Neuronal stem cell (in vitro differentiated cells): ENCODE data around the gene ADRA2A.

Experiments used
- DNase-seq: peaks from one replicate; pipeline ENCODE4 v3.0.0-alpha.2; 2013; ENCODE audit warnings: low spot score
- H2AFZ ChIP-seq: one replicate; pipeline ENCODE4 v1.6.1; 2013; ENCODE audit warnings: mild to moderate bottlenecking, low read length, inconsistent platforms
- H2AK5ac ChIP-seq: 2 replicates; pipeline ENCODE4 v1.6.1; 2013; ENCODE audit warnings: low read depth, mild to moderate bottlenecking, inconsistent platforms, low read length, moderate library complexity, mixed read lengths
- H2BK120ac ChIP-seq: 2 replicates; pipeline ENCODE4 v1.6.1; 2013; ENCODE audit warnings: low read depth, mild to moderate bottlenecking, inconsistent platforms, low read length, moderate library complexity, mixed read lengths
- H2BK12ac ChIP-seq: one replicate; pipeline ENCODE4 v1.6.1; 2013; ENCODE audit warnings: low read length, inconsistent platforms
- H2BK15ac ChIP-seq: 2 replicates; pipeline ENCODE4 v1.6.1; 2013; ENCODE audit warnings: mild to moderate bottlenecking, low read length, inconsistent platforms, mixed read lengths
- H2BK5ac ChIP-seq: one replicate; pipeline ENCODE4 v1.6.1; 2013; ENCODE audit warnings: inconsistent platforms, mild to moderate bottlenecking, low read length, moderate library complexity
- H3K14ac ChIP-seq: one replicate; pipeline ENCODE4 v1.6.1; 2013; ENCODE audit warnings: low read length, inconsistent platforms
- H3K18ac ChIP-seq: 2 replicates; pipeline ENCODE4 v1.6.1; 2013; ENCODE audit warnings: low read length, inconsistent platforms
- H3K23ac ChIP-seq: 2 replicates; pipeline ENCODE4 v1.6.1; 2013; ENCODE audit warnings: low read depth, mild to moderate bottlenecking, mixed read lengths, low read length, inconsistent platforms; ENCODE audit not compliant: poor library complexity
- H3K27ac ChIP-seq: replicated peaks from 3 replicates; pipeline ENCODE4 v1.5.1; 2013; ENCODE audit warnings: low read length, inconsistent platforms
- H3K27me3 ChIP-seq, 3 experiments: 2 replicates each; pipeline ENCODE4 v1.6.1; 2013; ENCODE audit warnings: low read length in 3 of 3, mild to moderate bottlenecking in 2 of 3, inconsistent platforms in 1 of 3, low read depth in 1 of 3, mixed read lengths in 1 of 3, moderate library complexity in 1 of 3; ENCODE audit not compliant: control insufficient read depth in 3 of 3, insufficient read depth in 3 of 3
- H3K36me3 ChIP-seq, 2 donors: replicated peaks in 1 of 2; 2 replicates each; pipeline ENCODE4 v1.6.1; 2013; ENCODE audit warnings: low read length in 2 of 2; ENCODE audit not compliant: control insufficient read depth in 2 of 2, insufficient read depth in 2 of 2
- H3K4ac ChIP-seq: 2 replicates; pipeline ENCODE4 v1.6.1; 2013; ENCODE audit warnings: inconsistent platforms, mild to moderate bottlenecking, low read length, moderate library complexity
- H3K4me1 ChIP-seq, 2 donors: 1 replicate in 1 of 2; 2 replicates in 1 of 2; pipeline ENCODE4 v1.6.1; 2013; ENCODE audit warnings: low read length in 2 of 2, low read depth in 1 of 2; ENCODE audit not compliant: control insufficient read depth in 2 of 2, insufficient read depth in 1 of 2
- H3K4me2 ChIP-seq: one replicate; pipeline ENCODE4 v1.6.1; 2013; ENCODE audit warnings: mild to moderate bottlenecking, low read length, inconsistent platforms; ENCODE audit not compliant: insufficient read depth, poor library complexity, severe bottlenecking
- H3K4me3 ChIP-seq, 2 donors: 2 replicates each; pipeline ENCODE4 v1.5.1; 2013; ENCODE audit warnings: low read length in 2 of 2, mild to moderate bottlenecking in 2 of 2, inconsistent platforms in 1 of 2, moderate library complexity in 1 of 2
- H3K79me1 ChIP-seq: one replicate; pipeline ENCODE4 v1.6.1; 2013; ENCODE audit warnings: low read depth, mild to moderate bottlenecking, inconsistent platforms, low read length, moderate library complexity
- H3K9ac ChIP-seq: one replicate; pipeline ENCODE4 v1.6.1; 2013; ENCODE audit warnings: mild to moderate bottlenecking, low read depth, low read length, inconsistent platforms; ENCODE audit not compliant: poor library complexity
- H3K9me3 ChIP-seq, 2 donors: replicated peaks in 1 of 2; 2 replicates each; pipeline versions ENCODE3 to v1.6.1; 2013; ENCODE audit warnings: low read length in 2 of 2, mild to moderate bottlenecking in 2 of 2, inconsistent platforms in 1 of 2, low read depth in 1 of 2, mixed read lengths in 1 of 2, moderate library complexity in 1 of 2; ENCODE audit not compliant: control insufficient read depth in 2 of 2, insufficient read depth in 1 of 2
- H4K8ac ChIP-seq: one replicate; pipeline ENCODE4 v1.6.1; 2013; ENCODE audit warnings: low read depth, mild to moderate bottlenecking, inconsistent platforms, low read length, moderate library complexity
- H4K91ac ChIP-seq: one replicate; pipeline ENCODE4 v1.6.1; 2013; ENCODE audit warnings: low read length, low read depth, mild to moderate bottlenecking, inconsistent platforms; ENCODE audit not compliant: poor library complexity
- WGBS, 2 donors: extraction: QIAGEN DNeasy Blood & Tissue Kit; methylation state at CpG; one replicate each; pipeline ENCODE4 v1.1.7; 2013; ENCODE audit warnings: missing lambda C conversion rate in 2 of 2, mixed read lengths in 1 of 2; ENCODE audit not compliant: insufficient read length in 2 of 2, insufficient replicate concordance in 1 of 2; ENCODE audit errors: extremely low coverage in 2 of 2; 5-methylcytosine and 5-hydroxymethylcytosine counted together

ADRA2A gene

GRCh38 chr10:111098679-111099437, 22.0 kb downstream of the ADRA2A start:
- Histone ChIP-seq H2AFZ (no peak overlapping the region), H2BK5ac (no peak overlapping the region), H4K91ac (no peak overlapping the region), H2BK120ac (no peak overlapping the region), H3K9me3 (no peaks in the 10 kb centered on the region), H3K27ac (no peak overlapping the region), H4K8ac (no peak overlapping the region), H3K4ac (no peak overlapping the region), H3K79me1 (no peaks in the 10 kb centered on the region), H3K27me3 (no peaks in the 10 kb centered on the region), H3K18ac (no peak overlapping the region), H3K14ac (no peak overlapping the region), H3K4me3 (no peak overlapping the region), H3K4me2 (no peak overlapping the region), H3K36me3 (no peaks in the 10 kb centered on the region), H2AK5ac (no peak overlapping the region), H2BK15ac (no peak overlapping the region), H3K23ac (no peak overlapping the region), H3K9ac (no peak overlapping the region), H2BK12ac (no peak overlapping the region), H3K4me1 (no peaks in the 10 kb centered on the region)
- no CpG with 5 or more reads among the region's 1 CpG for WGBS, 2 donors
- DNase-seq: no peak

GRCh38 chr10:111100198-111100597, 23.4 kb downstream of the ADRA2A start:
- Histone ChIP-seq H3K4me2 (no peak overlapping the region), H2BK15ac (no peak overlapping the region), H4K8ac (no peak overlapping the region), H3K79me1 (no peaks in the 10 kb centered on the region), H3K27ac (no peak overlapping the region), H2BK5ac (no peak overlapping the region), H3K9me3 (no peaks in the 10 kb centered on the region), H3K36me3 (no peaks in the 10 kb centered on the region), H3K4ac (no peak overlapping the region), H3K4me1 (no peaks in the 10 kb centered on the region), H2BK120ac (no peak overlapping the region), H3K14ac (no peak overlapping the region), H2AK5ac (no peak overlapping the region), H2BK12ac (no peak overlapping the region), H3K9ac (no peak overlapping the region), H3K23ac (no peak overlapping the region), H3K4me3 (no peak overlapping the region), H3K18ac (no peak overlapping the region), H2AFZ (no peak overlapping the region), H3K27me3 (no peaks in the 10 kb centered on the region), H4K91ac (no peak overlapping the region)
- no peak for DNase-seq
- WGBS, 2 donors: no CpG with 5 or more reads among the region's 5 CpGs

GRCh38 chr10:111101796-111102195, 25.0 kb downstream of the ADRA2A start:
- H3K14ac ChIP-seq: no peak overlapping the region
- H2BK15ac ChIP-seq: no peak overlapping the region
- H2BK120ac ChIP-seq: no peak overlapping the region
- H2AFZ ChIP-seq: no peak overlapping the region
- H4K8ac ChIP-seq: no peak overlapping the region
- no peak overlapping the region for H3K9ac ChIP-seq
- no peak overlapping the region for H3K4me2 ChIP-seq
- H2BK12ac ChIP-seq: no peak overlapping the region
- no peak overlapping the region for H2AK5ac ChIP-seq
- H3K27me3 ChIP-seq: no peaks in the 10 kb centered on the region
- H2BK5ac ChIP-seq: no peak overlapping the region
- no peak overlapping the region for H4K91ac ChIP-seq
- H3K23ac ChIP-seq: no peak overlapping the region
- no peaks in the 10 kb centered on the region for H3K79me1 ChIP-seq
- DNase-seq: no peak
- H3K4me1 ChIP-seq: no peaks in the 10 kb centered on the region
- no peak overlapping the region for H3K4me3 ChIP-seq
- no peaks in the 10 kb centered on the region for H3K36me3 ChIP-seq
- H3K4ac ChIP-seq: no peak overlapping the region
- H3K9me3 ChIP-seq: no peaks in the 10 kb centered on the region
- no CpG with 5 or more reads among the region's 4 CpGs for WGBS, 2 donors
- H3K27ac ChIP-seq: no peak overlapping the region
- no peak overlapping the region for H3K18ac ChIP-seq

- Histone ChIP-seq H4K91ac (no peak overlapping the region), H2BK12ac (no peak overlapping the region), H3K27me3 (no peaks in the 10 kb centered on the region), H3K4me2 (no peak overlapping the region), H2BK120ac (no peak overlapping the region), H3K27ac (no peak overlapping the region), H3K9me3 (no peaks in the 10 kb centered on the region), H3K4me3 (no peak overlapping the region), H3K4me1 (no peaks in the 10 kb centered on the region), H2AK5ac (no peak overlapping the region), H3K14ac (no peak overlapping the region), H3K18ac (no peak overlapping the region), H3K9ac (no peak overlapping the region), H3K36me3 (no peaks in the 10 kb centered on the region), H3K4ac (no peak overlapping the region), H3K79me1 (no peaks in the 10 kb centered on the region), H3K23ac (no peak overlapping the region), H2AFZ (no peak overlapping the region), H2BK15ac (no peak overlapping the region), H2BK5ac (no peak overlapping the region), H4K8ac (no peak overlapping the region)
- WGBS, 2 donors: no CpG with 5 or more reads among the region's 4 CpGs
- DNase-seq: no peak
These were observed 25.6 kb downstream of the ADRA2A start for GRCh38 chr10:111102359-111102837.
